Ovary (tissue), 9 donors: ENCODE measurements around the gene KCNJ10. TPM values are rescaled to one million over a fixed set of nuclear protein-coding genes. Genes with fewer than 3 reads are reported as not detected.

Experiments used
- DNase-seq, 5 donors: peaks; one replicate each; pipeline ENCODE4 v3.0.0-alpha.2; 2019 to 2020
- H3K27ac ChIP-seq, 2 donors: fragments of 200-600 bp; one replicate each; pipeline versions ENCODE4 v1.5.1 to v1.8.0; 2019 to 2022
- H3K27me3 ChIP-seq: fragments of 200-600 bp; one replicate; pipeline ENCODE4 v1.8.0; 2022
- H3K36me3 ChIP-seq: fragments of 200-600 bp; sonication (generic); one replicate; pipeline ENCODE4 v1.5.1; 2019
- H3K4me1 ChIP-seq: one replicate; pipeline ENCODE4 v1.8.1; 2013; ENCODE audit warnings: mild to moderate bottlenecking, moderate library complexity; ENCODE audit not compliant: insufficient read depth
- H3K4me3 ChIP-seq: fragments of 200-600 bp; sonication (generic); one replicate; pipeline ENCODE4 v1.5.1; 2017
- H3K9me3 ChIP-seq, 2 donors: fragments of 200-600 bp in 1 of 2; sonication (generic) in 1 of 2; one replicate each; pipeline versions ENCODE4 v1.5.1 to v1.8.1; 2013 to 2019; ENCODE audit warnings: mild to moderate bottlenecking in 1 of 2, moderate library complexity in 1 of 2
- EP300 ChIP-seq: sonication (generic); formaldehyde crosslinking; IDR thresholded peaks from one replicate; pipeline ENCODE4 v1.6.1; 2017; ENCODE audit warnings: antibody characterized with exemption
- POLR2A ChIP-seq: fragments of 450-650 bp; IDR thresholded peaks from one replicate; pipeline ENCODE4 v1.6.1; 2017; ENCODE audit warnings: antibody characterized with exemption, mild to moderate bottlenecking, moderate library complexity
- WGBS, 3 donors: extraction: QIAGEN DNeasy Blood & Tissue Kit in 1 of 3; methylation state at CpG; one replicate each; pipeline versions ENCODE4 v1.1.5 to v1.1.7; 2013 to 2017; 5-methylcytosine and 5-hydroxymethylcytosine counted together
- intact Hi-C, 4 donors: fragments of 100-400 bp; cut with DNase I; formaldehyde crosslinking; loops; one replicate each; pipeline versions ENCODE4 v1.11.0 to v1.15.1; 2022 to 2023
- polyA plus RNA-seq, 2 donors: library from polyadenylated mRNA; stranded (reverse); fragments of 200-250 nt in 1 of 2; fragments of 350-450 nt in 1 of 2; fragmentation: Illumina TruSeq in 1 of 2; extraction: RNeasy Lipid Tissue Mini Kit (QIAGEN cat#74804) in 1 of 2; gene quantifications; one replicate each; pipeline ENCODE4 v1.2.3, GENCODE V29; 2013 to 2014
- total RNA-seq, 7 donors: library from RNA; depleted of rRNA in 2 of 7; stranded (reverse); fragments of >200 nt in 2 of 7; fragmentation: NEBNext Ultra II Directional in 3 of 7; extraction: Animal tissue kit (Norgen Biotek cat#: 25700) in 3 of 7; gene quantifications; one replicate each; pipeline versions ENCODE4 v1.1.0 to v1.2.4, GENCODE V29; 2016 to 2023
- TF ChIP-seq, protein P1 (sequence below), 3 donors: fragments of 450-650 bp in 2 of 3; fragments of 200-600 bp in 1 of 3; IDR thresholded peaks; one replicate each; pipeline versions ENCODE4 v1.5.1 to v1.8.0; 2016 to 2022; ENCODE audit warnings: antibody characterized with exemption in 3 of 3, mild to moderate bottlenecking in 1 of 3
- donor health status: DM: no; HTN: no; CAD: no; lungs with moderate emphysema.
- donor health status: DM: no; HTN: no; CAD: no.
- donor health status: Bipolar disorder and iron deficiency.
- donor health status: DM: yes; HTN: yes; CAD: no.
- donor health status: DM: no; HTN: no; CAD: no.
- donor health status: DM: yes; HTN: yes; CAD: no.

KCNJ10 gene
- total and polyA plus RNA-seq, 9 donors: 0.02 to 0.28 (median 0.17) TPM; not detected in 5

DNA sequence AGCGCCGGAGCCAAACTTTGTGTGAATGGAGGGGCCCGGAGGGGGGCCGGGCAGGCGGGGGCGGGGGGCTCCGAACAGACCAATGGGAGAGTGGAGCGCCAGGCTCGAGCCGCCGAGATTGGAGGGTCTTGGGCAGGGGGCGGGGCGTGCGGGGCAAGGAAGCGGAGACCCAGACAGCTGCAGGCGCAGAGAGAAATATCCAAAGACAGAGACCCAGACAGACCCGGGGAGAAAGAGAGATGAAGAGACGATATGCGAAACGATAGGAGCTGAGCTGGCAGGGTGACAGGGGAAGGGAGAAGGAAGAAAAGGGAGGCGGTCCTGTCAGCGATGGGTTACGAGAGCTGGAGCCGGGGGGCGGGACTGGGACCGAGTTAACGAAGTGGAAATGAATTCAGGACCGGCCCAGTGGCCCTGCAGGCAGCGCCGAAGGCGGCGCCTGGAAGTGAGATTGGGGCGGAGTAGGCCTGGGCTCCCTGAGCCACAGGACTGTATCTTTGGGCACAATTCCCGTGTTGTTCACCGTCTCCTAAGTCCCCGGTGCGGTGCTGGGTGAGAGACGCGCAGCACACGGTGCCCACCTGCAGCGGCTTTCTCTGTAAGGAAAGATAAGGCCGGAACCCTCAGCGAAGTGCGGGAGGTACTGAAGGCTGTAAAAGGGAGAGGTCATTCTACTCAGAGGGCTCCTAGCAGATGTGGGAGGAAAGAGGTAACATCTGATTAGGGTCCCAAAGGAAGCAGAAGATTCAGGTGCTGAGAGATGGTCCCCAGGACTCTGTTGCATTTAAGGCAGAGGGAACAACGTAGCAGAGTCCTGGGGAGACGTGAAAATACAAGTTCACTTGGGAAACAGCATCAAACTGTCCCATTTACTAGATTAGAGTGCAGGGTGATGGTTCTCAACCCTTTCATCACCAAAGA is 543 bp upstream of the KCNJ10 start:
- H3K9me3 ChIP-seq: no peaks in the 10 kb centered on the region
- intact Hi-C loops: no loop called here
- peak overlapping the region; percentile 43 for H3K4me3 ChIP-seq
- H3K27me3 ChIP-seq: no peaks in the 10 kb centered on the region
- H3K27ac ChIP-seq: no peak overlapping the region
- TF ChIP-seq EP300 (no peak), POLR2A (no peak)
- TF ChIP-seq, protein P1, sequence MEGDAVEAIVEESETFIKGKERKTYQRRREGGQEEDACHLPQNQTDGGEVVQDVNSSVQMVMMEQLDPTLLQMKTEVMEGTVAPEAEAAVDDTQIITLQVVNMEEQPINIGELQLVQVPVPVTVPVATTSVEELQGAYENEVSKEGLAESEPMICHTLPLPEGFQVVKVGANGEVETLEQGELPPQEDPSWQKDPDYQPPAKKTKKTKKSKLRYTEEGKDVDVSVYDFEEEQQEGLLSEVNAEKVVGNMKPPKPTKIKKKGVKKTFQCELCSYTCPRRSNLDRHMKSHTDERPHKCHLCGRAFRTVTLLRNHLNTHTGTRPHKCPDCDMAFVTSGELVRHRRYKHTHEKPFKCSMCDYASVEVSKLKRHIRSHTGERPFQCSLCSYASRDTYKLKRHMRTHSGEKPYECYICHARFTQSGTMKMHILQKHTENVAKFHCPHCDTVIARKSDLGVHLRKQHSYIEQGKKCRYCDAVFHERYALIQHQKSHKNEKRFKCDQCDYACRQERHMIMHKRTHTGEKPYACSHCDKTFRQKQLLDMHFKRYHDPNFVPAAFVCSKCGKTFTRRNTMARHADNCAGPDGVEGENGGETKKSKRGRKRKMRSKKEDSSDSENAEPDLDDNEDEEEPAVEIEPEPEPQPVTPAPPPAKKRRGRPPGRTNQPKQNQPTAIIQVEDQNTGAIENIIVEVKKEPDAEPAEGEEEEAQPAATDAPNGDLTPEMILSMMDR (IDR thresholded peaks at IDR 0.05): no peak
- DNase-seq: peak; percentile 36 to 79 (median 66)
- H3K36me3 ChIP-seq: no peaks in the 10 kb centered on the region
- 2% methylated on average over 43 to 46 of the region's 46 CpGs for WGBS, 3 donors
- H3K4me1 ChIP-seq: peaks cover 2% of the 10 kb centered on the region

DNA sequence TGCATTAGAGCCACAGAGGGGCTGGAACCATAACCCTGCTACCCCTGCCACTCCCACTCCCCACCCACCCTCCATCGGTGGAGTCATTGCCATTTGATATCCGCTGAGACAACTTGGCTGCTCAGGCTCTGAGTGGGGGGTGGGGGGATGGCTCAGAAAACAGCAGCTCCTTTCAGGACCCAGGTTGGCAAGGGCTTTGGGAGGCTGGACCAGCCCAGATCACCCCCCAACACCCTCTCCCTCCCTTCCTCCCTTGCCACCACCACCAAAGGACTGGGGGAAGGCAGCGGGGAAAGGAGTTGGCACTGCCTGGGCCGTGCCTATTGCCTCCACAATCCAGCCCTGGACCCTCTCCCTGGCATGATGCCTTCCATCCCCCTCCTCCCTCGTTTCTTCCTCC is 1.7 kb downstream of the KCNJ10 start:
- TF ChIP-seq, protein P1 (IDR thresholded peaks at IDR 0.05): no peak
- TF ChIP-seq POLR2A: no peak
- no peak for TF ChIP-seq EP300
- H3K4me3 ChIP-seq: no peak overlapping the region
- no peaks in the 10 kb centered on the region for H3K36me3 ChIP-seq
- WGBS, 3 donors: 55 to 69% (median 57%) methylated on average over 5 of the region's 5 CpGs
- H3K27ac ChIP-seq: no peak overlapping the region
- H3K27me3 ChIP-seq: no peaks in the 10 kb centered on the region
- no peaks in the 10 kb centered on the region for H3K9me3 ChIP-seq
- intact Hi-C loops: no loop called here
- peaks cover 2% of the 10 kb centered on the region for H3K4me1 ChIP-seq
- no peak for DNase-seq

DNA sequence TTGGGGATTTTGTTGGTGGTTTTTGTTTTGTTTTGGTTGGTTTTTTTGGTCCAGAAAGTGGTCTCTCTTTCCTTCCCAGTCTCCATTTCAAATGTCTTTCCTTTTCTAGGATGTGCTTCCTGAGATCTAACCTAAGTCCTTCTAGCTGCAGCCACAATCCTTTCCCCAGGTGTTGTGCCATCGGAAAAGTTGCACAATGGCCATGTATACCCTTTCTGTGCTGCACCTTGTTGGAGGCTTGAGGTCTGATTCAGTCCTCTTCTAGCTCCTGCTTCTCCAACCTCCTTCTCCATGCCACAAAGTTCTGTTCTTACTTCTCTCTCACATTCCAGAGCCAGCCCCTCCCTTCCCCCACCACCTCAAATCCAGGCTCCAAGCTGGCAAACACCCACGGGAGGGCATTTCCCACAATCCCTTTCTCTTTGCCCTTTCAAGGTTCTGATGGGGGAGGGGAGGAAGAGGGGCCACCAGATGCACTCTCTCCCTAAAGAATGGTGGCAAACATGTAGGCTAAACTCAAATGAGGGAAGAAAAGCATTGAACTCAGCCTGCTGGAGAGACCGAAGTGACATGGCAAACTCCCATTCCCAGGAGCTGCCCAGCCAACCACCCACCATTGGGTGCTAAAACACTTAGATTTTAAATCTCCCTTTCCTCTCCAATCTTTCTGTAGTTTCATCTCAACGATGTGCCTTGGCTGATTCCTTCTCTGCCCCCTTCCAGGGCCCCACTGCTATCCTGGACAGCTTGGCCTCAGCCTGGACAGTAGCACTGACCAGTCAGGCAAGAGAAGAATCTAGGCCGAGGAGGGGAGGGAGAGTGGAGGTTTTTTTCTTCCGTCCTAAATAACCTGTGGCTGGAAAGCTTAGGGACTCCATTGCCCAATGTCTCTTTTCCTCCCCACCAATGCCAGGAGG is 2.9 kb downstream of the KCNJ10 start:
- TF ChIP-seq EP300: no peak
- no peak for TF ChIP-seq POLR2A
- intact Hi-C loops: no loop called here
- Histone ChIP-seq H3K36me3 (no peaks in the 10 kb centered on the region), H3K4me1 (peaks cover 2% of the 10 kb centered on the region), H3K27me3 (no peaks in the 10 kb centered on the region), H3K9me3 (no peaks in the 10 kb centered on the region), H3K27ac (no peak overlapping the region), H3K4me3 (no peak overlapping the region)
- no peak for DNase-seq
- WGBS, 3 donors: 40 to 45% (median 41%) methylated on average over 6 of the region's 6 CpGs

DNA sequence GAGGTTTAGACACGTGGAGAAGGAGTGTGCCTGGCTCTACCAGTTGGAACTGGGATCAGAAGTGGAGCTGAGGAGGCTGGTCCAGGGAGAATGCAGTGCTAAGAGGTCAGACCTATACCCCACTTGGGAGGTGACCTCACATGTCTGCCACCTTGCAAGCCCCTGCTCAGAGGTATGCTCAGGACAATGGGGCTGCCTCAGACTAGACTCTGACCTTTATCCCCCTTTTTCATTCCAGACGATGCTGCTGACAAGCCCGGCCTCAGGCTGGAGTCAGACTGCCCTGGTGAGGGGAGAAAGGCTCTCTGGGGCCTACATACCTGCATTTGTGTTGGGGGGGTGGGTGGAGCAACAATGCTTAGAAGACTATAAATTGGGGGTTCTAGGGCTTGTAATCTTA is 5.2 kb downstream of the KCNJ10 start:
- WGBS, 3 donors: 31 to 35% (median 32%) methylated on average over 3 of the region's 3 CpGs
- TF ChIP-seq POLR2A (no peak), EP300 (no peak)
- TF ChIP-seq, protein P1 (IDR thresholded peaks at IDR 0.05): no peak
- no peaks in the 10 kb centered on the region for H3K36me3 ChIP-seq
- H3K9me3 ChIP-seq: no peaks in the 10 kb centered on the region
- peaks cover under 1% of the 10 kb centered on the region for H3K4me1 ChIP-seq
- no peak overlapping the region for H3K4me3 ChIP-seq
- H3K27me3 ChIP-seq: no peaks in the 10 kb centered on the region
- intact Hi-C loops: no loop called here
- DNase-seq: no peak
- H3K27ac ChIP-seq: no peak overlapping the region
